Measurements from ENCODE around the gene MRGPRD. TPM values are rescaled to one million over a fixed set of nuclear protein-coding genes. Genes with fewer than 3 reads are reported as not detected.

MRGPRD gene
- total RNA-seq, 1 experiment from 2014 or later = not detected

DNA sequence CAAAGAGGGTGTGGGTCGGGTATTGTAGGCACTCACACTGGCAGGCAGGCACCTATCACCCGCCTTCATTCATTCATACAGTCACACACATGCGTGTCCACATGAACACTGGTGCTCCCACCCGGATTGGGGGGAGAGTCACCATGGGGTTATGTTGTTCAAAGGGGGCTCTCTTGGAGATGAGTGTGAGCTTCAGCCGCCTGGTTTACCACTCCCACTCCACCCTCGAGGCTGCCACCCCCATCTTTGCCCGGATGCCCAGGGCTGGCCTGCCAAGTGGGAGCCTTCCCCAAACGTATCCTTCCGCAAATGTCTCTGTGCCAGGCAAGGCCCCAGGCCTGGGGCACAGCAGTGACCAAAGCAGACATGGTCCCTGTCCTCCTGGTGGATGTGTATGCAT, 22.6 kb downstream of the MRGPRD start:
- Histone ChIP-seq H3K27ac (ENCODE audit: low read depth, low read length) (no peak overlapping the region), H4K20me1 (ENCODE audit: insufficient read depth) (no peaks in the 10 kb centered on the region), H3K79me2 (ENCODE audit: insufficient read depth, low read length) (no peaks in the 10 kb centered on the region), H3K36me3 (ENCODE audit: control insufficient read depth in 1 of 2, insufficient read depth in 2 of 2, low read length in 2 of 2) (no peaks in the 10 kb centered on the region), H3K27me3 (ENCODE audit: insufficient read depth, low read length) (no peaks in the 10 kb centered on the region), H2AFZ (ENCODE audit: low read depth, low read length, poor library complexity, severe bottlenecking) (no peak overlapping the region), H3K4me2 (ENCODE audit: low read length) (no peak overlapping the region), H3K9me3 (ENCODE audit: control insufficient read depth in 1 of 2, insufficient read depth in 1 of 2, low read depth in 1 of 2, low read length in 2 of 2) (no peaks in the 10 kb centered on the region), H3K9me2 (ENCODE audit: insufficient read depth) (no peaks in the 10 kb centered on the region), H3K4me3 (replicated peaks in 1 of 2; ENCODE audit: low read depth in 1 of 2, low read length in 2 of 2) (no peak overlapping the region), H3K4me1 (ENCODE audit: control insufficient read depth in 1 of 2, insufficient read depth in 2 of 2, low read length in 2 of 2) (no peaks in the 10 kb centered on the region; a peak in 1 of 4 replicates), H3K9ac (ENCODE audit: low read length) (no peak overlapping the region)
- ChIA-PET RAD21 (ENCODE audit: low non-redundant PET in 1 of 2, low total read pairs in 2 of 2, uncharacterized antibody in 2 of 2, unreplicated experiment in 2 of 2) (no interaction called here), CTCF (no interaction called here), POLR2A (no interaction called here)
- TF ChIP-seq SP1 (IDR thresholded peaks at IDR 0.05; ENCODE audit: low read depth) (no peak), ZFX (IDR thresholded peaks at IDR 0.05) (no peak), ELF1 (IDR thresholded peaks at IDR 0.05; ENCODE audit: borderline replicate concordance, low read depth) (no peak), EZH2phosphoT487 (IDR thresholded peaks at IDR 0.05; ENCODE audit: borderline replicate concordance) (no peak), SIN3A (IDR thresholded peaks at IDR 0.05; ENCODE audit: low read depth) (no peak), JUND (IDR thresholded peaks at IDR 0.05) (no peak), POLR2AphosphoS5 (IDR thresholded peaks at IDR 0.05; ENCODE audit: low read depth, low read length) (no peak), POLR2A (IDR thresholded peaks at IDR 0.05; ENCODE audit: borderline replicate concordance, extremely low read depth, insufficient read depth, insufficient read length) (no peak), YY1 (IDR thresholded peaks at IDR 0.05; ENCODE audit: extremely low read depth, insufficient replicate concordance, low read depth, low read length) (no peak), EZH2 (IDR thresholded peaks at IDR 0.05) (no peak), TCF7L2 (IDR thresholded peaks at IDR 0.05; ENCODE audit: borderline replicate concordance, extremely low read depth, insufficient read depth, insufficient read length) (no peak), ZNF274 (IDR thresholded peaks at IDR 0.05; ENCODE audit: low read depth, low read length) (no peak), EGR1 (IDR thresholded peaks at IDR 0.05; ENCODE audit: low read depth) (no peak), CBX3 (IDR thresholded peaks at IDR 0.05; ENCODE audit: low read depth) (no peak), FOSL1 (IDR thresholded peaks at IDR 0.05; ENCODE audit: low read depth) (no peak)
- TF ChIP-seq, protein P1, sequence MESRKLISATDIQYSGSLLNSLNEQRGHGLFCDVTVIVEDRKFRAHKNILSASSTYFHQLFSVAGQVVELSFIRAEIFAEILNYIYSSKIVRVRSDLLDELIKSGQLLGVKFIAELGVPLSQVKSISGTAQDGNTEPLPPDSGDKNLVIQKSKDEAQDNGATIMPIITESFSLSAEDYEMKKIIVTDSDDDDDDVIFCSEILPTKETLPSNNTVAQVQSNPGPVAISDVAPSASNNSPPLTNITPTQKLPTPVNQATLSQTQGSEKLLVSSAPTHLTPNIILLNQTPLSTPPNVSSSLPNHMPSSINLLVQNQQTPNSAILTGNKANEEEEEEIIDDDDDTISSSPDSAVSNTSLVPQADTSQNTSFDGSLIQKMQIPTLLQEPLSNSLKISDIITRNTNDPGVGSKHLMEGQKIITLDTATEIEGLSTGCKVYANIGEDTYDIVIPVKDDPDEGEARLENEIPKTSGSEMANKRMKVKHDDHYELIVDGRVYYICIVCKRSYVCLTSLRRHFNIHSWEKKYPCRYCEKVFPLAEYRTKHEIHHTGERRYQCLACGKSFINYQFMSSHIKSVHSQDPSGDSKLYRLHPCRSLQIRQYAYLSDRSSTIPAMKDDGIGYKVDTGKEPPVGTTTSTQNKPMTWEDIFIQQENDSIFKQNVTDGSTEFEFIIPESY (IDR thresholded peaks at IDR 0.05; ENCODE audit: extremely low read depth, insufficient replicate concordance, low read length) = no peak
- TF ChIP-seq, protein P2, sequence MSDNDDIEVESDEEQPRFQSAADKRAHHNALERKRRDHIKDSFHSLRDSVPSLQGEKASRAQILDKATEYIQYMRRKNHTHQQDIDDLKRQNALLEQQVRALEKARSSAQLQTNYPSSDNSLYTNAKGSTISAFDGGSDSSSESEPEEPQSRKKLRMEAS (IDR thresholded peaks at IDR 0.05) = no peak
- no TSS peak for BruUV-seq (replicated peaks)
- DNase-seq (ENCODE audit: low read depth, low spot score) (no peak), ATAC-seq (no peak)
- intact Hi-C loops (cut with micrococcal nuclease) = loop anchor here (10.0 kb wide), 1 partner anchor 87 kb away; the partner anchor contains the start of gene TPCN2

Data from HCT116 (cell line).